Lung (tissue), 12 donors: Measurements from ENCODE around the gene NTM. TPM values are rescaled to one million over a fixed set of nuclear protein-coding genes. Genes with fewer than 3 reads are reported as not detected.

Experiments
- ATAC-seq: fragments of 200-7000 bp; cut with Tn5 transposase; one replicate; pipeline ENCODE4 v1.9.1; 2020; ENCODE audit warnings: moderate number of reproducible peaks; ENCODE audit not compliant: insufficient read depth, low FRiP score
- DNase-seq, 3 donors: peaks; one replicate each; pipeline ENCODE4 v3.0.0-alpha.2; 2013 to 2017
- H3K27ac ChIP-seq, 2 donors: one replicate each; pipeline ENCODE4 v1.5.1; 2013; ENCODE audit warnings: mild to moderate bottlenecking in 2 of 2, moderate library complexity in 2 of 2, control low read depth in 1 of 2, inconsistent platforms in 1 of 2, low read depth in 1 of 2, low read length in 1 of 2
- H3K27me3 ChIP-seq, 3 donors: one replicate each; pipeline ENCODE4 v1.5.1; 2013; ENCODE audit warnings: low read length in 2 of 3; ENCODE audit not compliant: control insufficient read depth in 3 of 3, insufficient read depth in 3 of 3
- H3K36me3 ChIP-seq, 4 donors: one replicate each; pipeline ENCODE4 v1.5.1; 2013; ENCODE audit warnings: low read length in 4 of 4, mild to moderate bottlenecking in 1 of 4, moderate library complexity in 1 of 4; ENCODE audit not compliant: control insufficient read depth in 4 of 4, insufficient read depth in 4 of 4
- H3K4me1 ChIP-seq, 5 donors: one replicate each; pipeline ENCODE4 v1.5.1; 2013; ENCODE audit warnings: low read length in 5 of 5, mild to moderate bottlenecking in 2 of 5, moderate library complexity in 1 of 5; ENCODE audit not compliant: control insufficient read depth in 5 of 5, insufficient read depth in 5 of 5
- H3K4me3 ChIP-seq: one replicate; pipeline ENCODE4 v1.5.1; 2013; ENCODE audit warnings: mild to moderate bottlenecking, control low read depth, moderate library complexity
- H3K9ac ChIP-seq, 2 donors: one replicate each; pipeline ENCODE4 v1.5.1; 2013; ENCODE audit warnings: low read length in 2 of 2, control low read depth in 1 of 2; ENCODE audit not compliant: insufficient read depth in 1 of 2
- H3K9me3 ChIP-seq, 4 donors: one replicate each; pipeline ENCODE4 v1.5.1; 2013; ENCODE audit warnings: low read length in 3 of 4, mild to moderate bottlenecking in 1 of 4, moderate library complexity in 1 of 4; ENCODE audit not compliant: control insufficient read depth in 4 of 4, insufficient read depth in 3 of 4
- CTCF ChIP-seq: IDR thresholded peaks from 2 replicates; pipeline ENCODE4 v1.5.1; 2012; ENCODE audit warnings: mild to moderate bottlenecking; ENCODE audit errors: control extremely low read depth, extremely low read depth
- WGBS, 2 donors: extraction: QIAGEN DNeasy Blood & Tissue Kit; methylation state at CpG; one replicate each; pipeline ENCODE4 v1.1.7; 2013; 5-methylcytosine and 5-hydroxymethylcytosine counted together
- polyA plus RNA-seq, 2 donors: library from polyadenylated mRNA; stranded (reverse); fragments of 200-250 nt; gene quantifications; one replicate each; pipeline ENCODE4 v1.2.1, GENCODE V29; 2013
- total RNA-seq, 2 donors: library from RNA; depleted of rRNA in 1 of 2; stranded (reverse); fragments of >200 nt in 1 of 2; gene quantifications; one replicate each; pipeline ENCODE4 v1.2.1, GENCODE V29; 2014 to 2021
- donor health status: control.
- donor health status: control.
- donor health status: Bipolar disorder and iron deficiency.
- donor health status: healthy.
- donor health status: DM: yes; HTN: yes; CAD: no.

Gene NTM
- total and polyA plus RNA-seq, 4 donors = 0.39 to 30.9 (median 7.2) TPM

GRCh38 chr11:131945706-131946105 lies 575.3 kb downstream of the NTM start:
- Histone ChIP-seq H3K27ac (no peak overlapping the region), H3K9ac (no peak overlapping the region), H3K27me3 (no peaks in the 10 kb centered on the region), H3K4me3 (no peak overlapping the region), H3K9me3 (no peaks in the 10 kb centered on the region), H3K36me3 (no peaks in the 10 kb centered on the region), H3K4me1 (peaks cover 0 to 20% (median 3%) of the 10 kb centered on the region in 5 donors)
- WGBS, 2 donors = 78 to 84% methylated on average over 7 of the region's 7 CpGs
- TF ChIP-seq CTCF = no peak
- ATAC-seq (no peak), DNase-seq (no peak)

- H3K36me3 ChIP-seq = no peaks in the 10 kb centered on the region
- H3K4me1 ChIP-seq = peaks cover 0 to 20% (median 3%) of the 10 kb centered on the region in 5 donors
- 85 to 94% methylated on average over 2 of the region's 2 CpGs for WGBS, 2 donors
- no peak overlapping the region for H3K4me3 ChIP-seq
- DNase-seq (no peak), ATAC-seq (no peak)
- no peak for TF ChIP-seq CTCF
- no peak overlapping the region for H3K27ac ChIP-seq
- H3K27me3 ChIP-seq = no peaks in the 10 kb centered on the region
- H3K9ac ChIP-seq = no peak overlapping the region
- no peaks in the 10 kb centered on the region for H3K9me3 ChIP-seq
Observed at GRCh38 chr11:131947511-131947910, 577.1 kb downstream of the NTM start.

GRCh38 chr11:131951121-131951520 lies 580.7 kb downstream of the NTM start:
- no peak for TF ChIP-seq CTCF
- 91 to 94% methylated on average over 2 of the region's 2 CpGs for WGBS, 2 donors
- no peak for ATAC-seq

GRCh38 chr11:131954146-131954545 lies 583.7 kb downstream of the NTM start:
- no peak overlapping the region for H3K27ac ChIP-seq
- TF ChIP-seq CTCF = no peak
- DNase-seq = no peak
- no peaks in the 10 kb centered on the region for H3K27me3 ChIP-seq
- peaks cover 0 to 9% (median 0%) of the 10 kb centered on the region in 5 donors for H3K4me1 ChIP-seq
- WGBS, 2 donors = 87 to 93% methylated on average over 10 of the region's 10 CpGs
- H3K36me3 ChIP-seq = no peaks in the 10 kb centered on the region
- peaks cover 0 to 4% (median 0%) of the 10 kb centered on the region in 4 donors for H3K9me3 ChIP-seq
- no peak for ATAC-seq
- no peak overlapping the region for H3K9ac ChIP-seq
- no peak overlapping the region for H3K4me3 ChIP-seq

More at GRCh38 chr11:131951121-131951520, 580.7 kb downstream of the NTM start:
- no peak for DNase-seq
- Histone ChIP-seq H3K27me3 (no peaks in the 10 kb centered on the region), H3K27ac (no peak overlapping the region), H3K9ac (no peak overlapping the region), H3K9me3 (peaks cover 0 to 4% (median 0%) of the 10 kb centered on the region in 4 donors), H3K4me1 (peaks cover 0 to 4% (median 0%) of the 10 kb centered on the region in 5 donors), H3K4me3 (no peak overlapping the region), H3K36me3 (no peaks in the 10 kb centered on the region)
